HCT116 (cell line): Measurements from ENCODE around the gene AHRR. TPM values are rescaled to one million over a fixed set of nuclear protein-coding genes. Genes with fewer than 3 reads are reported as not detected.

ENCODE experiments used
- ATAC-seq: fragments of 200-7000 bp; cut with Tn5 transposase; 2 replicates; pipeline ENCODE4 v1.9.1; 2020; ENCODE audit warnings: mild to moderate bottlenecking, moderate library complexity
- BruUV-seq: library from RNA; stranded (reverse); fragments of 400-500 nt; replicated peaks from 2 replicates; lab custom pipeline; 2021; lab: Mats Ljungman, UMichigan
- CTCF ChIA-PET: fragments of 300-600 bp; sonication (Branson Sonifier 250); formaldehyde crosslinking; loops from one replicate; lab custom pipeline; 2021; ENCODE audit warnings: antibody characterized with exemption; lab: Charles Lee
- POLR2A ChIA-PET: fragments of 300-600, 350-600 bp; sonication (Branson Sonifier 250); formaldehyde crosslinking; loops from one replicate; lab custom pipeline; 2021; ENCODE audit warnings: antibody characterized with exemption; lab: Charles Lee
- RAD21 ChIA-PET, 2 experiments: fragments of 300-600 bp; sonication (Branson Sonifier 250); formaldehyde crosslinking; loops; one replicate each; lab custom pipeline; 2023; ENCODE audit warnings: low total read pairs in 2 of 2; ENCODE audit not compliant: uncharacterized antibody in 2 of 2, unreplicated experiment in 2 of 2, low non-redundant PET in 1 of 2; lab: Charles Lee
- DNase-seq: peaks from one replicate; pipeline ENCODE4 v3.0.0-alpha.2; 2010; ENCODE audit warnings: low read depth, low spot score
- H2AFZ ChIP-seq: fragments of 200-600 bp; shearing (Covaris generic), sonication (generic); 2 replicates; pipeline ENCODE4 v1.6.1; 2017; ENCODE audit warnings: low read depth, mixed run types, mixed read lengths, antibody characterized with exemption, low read length; ENCODE audit not compliant: poor library complexity, severe bottlenecking
- H3K27ac ChIP-seq: 2 replicates; pipeline ENCODE4 v1.5.1; 2012; ENCODE audit warnings: low read depth, low read length
- H3K27me3 ChIP-seq: fragments of 200-600 bp; sonication (generic); 2 replicates; pipeline ENCODE4 v1.6.1; 2016; ENCODE audit warnings: mixed run types, low read length, mixed read lengths; ENCODE audit not compliant: insufficient read depth
- H3K36me3 ChIP-seq, 2 experiments: fragments of 200-500 bp in 1 of 2; fragments of 200-600 bp in 1 of 2; sonication (Bioruptor generic) in 1 of 2; sonication (generic) in 1 of 2; 2 replicates each; pipeline versions ENCODE4 v1.5.1 to v1.6.1; 2014 to 2016; ENCODE audit warnings: low read length in 2 of 2, inconsistent platforms in 1 of 2, mixed read lengths in 1 of 2, mixed run types in 1 of 2; ENCODE audit not compliant: insufficient read depth in 2 of 2, control insufficient read depth in 1 of 2
- H3K4me1 ChIP-seq, 2 experiments: fragments of 200-600 bp in 1 of 2; sonication (generic) in 1 of 2; 2 replicates each; pipeline versions ENCODE4 v1.5.1 to v1.6.1; 2012 to 2017; ENCODE audit warnings: low read length in 2 of 2, inconsistent platforms in 1 of 2, mild to moderate bottlenecking in 1 of 2, mixed read lengths in 1 of 2, mixed run types in 1 of 2, moderate library complexity in 1 of 2; ENCODE audit not compliant: insufficient read depth in 2 of 2, control insufficient read depth in 1 of 2
- H3K4me2 ChIP-seq: fragments of 200-600 bp; sonication (generic); 2 replicates; pipeline ENCODE4 v1.6.1; 2017; ENCODE audit warnings: mixed run types, low read length, mixed read lengths
- H3K4me3 ChIP-seq, 2 experiments: fragments of 200-600 bp in 1 of 2; sonication (generic) in 1 of 2; replicated peaks in 1 of 2; 2 replicates each; pipeline ENCODE4 v1.5.1; 2011 to 2016; ENCODE audit warnings: low read length in 2 of 2, control low read depth in 1 of 2, low read depth in 1 of 2, mild to moderate bottlenecking in 1 of 2, mixed read lengths in 1 of 2, mixed run types in 1 of 2
- H3K79me2 ChIP-seq: fragments of 200-600 bp; sonication (generic); 2 replicates; pipeline ENCODE4 v1.6.1; 2017; ENCODE audit warnings: mild to moderate bottlenecking, mixed run types, low read length, moderate library complexity, mixed read lengths; ENCODE audit not compliant: insufficient read depth
- H3K9ac ChIP-seq: fragments of 200-600 bp; sonication (generic); 2 replicates; pipeline ENCODE4 v1.6.1; 2016; ENCODE audit warnings: low read length, mixed read lengths
- H3K9me2 ChIP-seq: fragments of 200-600 bp; sonication (generic), shearing (Covaris generic); 2 replicates; pipeline ENCODE4 v1.6.1; 2017; ENCODE audit warnings: mixed run types, mild to moderate bottlenecking, moderate library complexity; ENCODE audit not compliant: insufficient read depth
- H3K9me3 ChIP-seq, 2 experiments: fragments of 200-500 bp in 1 of 2; fragments of 200-600 bp in 1 of 2; sonication (Bioruptor generic) in 1 of 2; sonication (generic) in 1 of 2; 2 replicates each; pipeline ENCODE4 v1.6.1; 2014 to 2017; ENCODE audit warnings: low read length in 2 of 2, mixed read lengths in 2 of 2, inconsistent platforms in 1 of 2, low read depth in 1 of 2, mild to moderate bottlenecking in 1 of 2, mixed run types in 1 of 2, moderate library complexity in 1 of 2; ENCODE audit not compliant: control insufficient read depth in 1 of 2, insufficient read depth in 1 of 2
- H4K20me1 ChIP-seq: fragments of 200-600 bp; sonication (generic), shearing (Covaris generic); 2 replicates; pipeline ENCODE4 v1.6.1; 2017; ENCODE audit warnings: mixed run types, mild to moderate bottlenecking, moderate library complexity; ENCODE audit not compliant: insufficient read depth
- CBX3 ChIP-seq: IDR thresholded peaks from 2 replicates; pipeline ENCODE4 v1.6.1; 2012; ENCODE audit warnings: low read depth
- EGR1 ChIP-seq: IDR thresholded peaks from 2 replicates; pipeline ENCODE4 v1.6.1; 2012; ENCODE audit warnings: low read depth
- JUND ChIP-seq: IDR thresholded peaks from 2 replicates; pipeline ENCODE4 v1.6.1; 2012
- POLR2AphosphoS5 ChIP-seq: IDR thresholded peaks from 2 replicates; pipeline ENCODE4 v1.6.1; 2011; ENCODE audit warnings: mild to moderate bottlenecking, low read depth, low read length, moderate library complexity
- SIN3A ChIP-seq: IDR thresholded peaks from 2 replicates; pipeline ENCODE4 v1.6.1; 2012; ENCODE audit warnings: low read depth
- SP1 ChIP-seq: IDR thresholded peaks from 2 replicates; pipeline ENCODE4 v1.6.1; 2012; ENCODE audit warnings: low read depth
- TCF7L2 ChIP-seq: IDR thresholded peaks from 2 replicates; pipeline ENCODE4 v1.7.0; 2011; ENCODE audit warnings: borderline replicate concordance, inconsistent platforms; ENCODE audit not compliant: insufficient read depth, insufficient read length; ENCODE audit errors: extremely low read depth
- intact Hi-C: fragments of 100-400 bp; cut with micrococcal nuclease; formaldehyde crosslinking; loops from 2 replicates; pipeline ENCODE4 v1.10.0; 2022
- total RNA-seq: library from RNA; stranded (reverse); gene quantifications from one replicate; pipeline ENCODE4 v1.2.1, GENCODE V29; 2021; ENCODE audit not compliant: unreplicated experiment
- TF ChIP-seq, protein P1 (sequence below): IDR thresholded peaks from 2 replicates; pipeline ENCODE4 v1.6.1; 2012

The AHRR gene
- total RNA-seq, 1 experiment from 2014 or later: 12.7 TPM

DNA sequence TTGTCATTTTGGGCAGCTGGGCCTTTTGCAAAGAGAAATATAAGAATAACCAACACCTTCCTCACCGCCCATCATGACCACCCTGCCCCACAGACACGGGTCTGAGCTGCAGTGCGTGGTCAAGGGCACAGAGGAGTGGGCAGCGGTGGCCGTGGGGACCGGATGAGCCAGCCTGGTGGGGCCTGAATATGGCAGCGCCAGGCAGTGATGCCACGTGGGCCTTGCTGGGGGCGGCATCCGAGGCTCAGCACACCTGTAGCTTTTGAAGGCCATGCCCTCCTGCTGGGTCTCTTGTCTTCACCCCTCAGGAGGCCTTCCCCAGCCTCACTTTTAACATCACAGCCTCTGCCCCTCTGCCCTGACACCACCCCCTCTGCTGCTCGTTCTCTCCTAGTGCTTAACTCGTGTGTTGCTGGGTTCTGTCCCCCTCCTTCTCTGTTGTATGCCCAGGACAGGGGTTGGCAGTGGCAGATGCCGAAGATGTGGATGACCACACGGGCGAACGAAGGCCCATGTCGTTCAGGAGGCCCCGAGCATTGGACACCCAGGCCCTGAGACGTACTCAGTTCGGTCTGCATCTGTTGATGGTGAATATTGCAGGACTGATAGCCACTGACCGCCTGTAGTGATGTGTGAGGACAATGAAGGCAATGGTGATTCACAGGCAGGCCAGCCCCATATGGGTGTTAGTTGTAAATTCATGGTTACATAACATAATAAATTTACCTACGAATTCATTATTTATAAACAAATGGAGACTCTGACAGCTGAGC lies 46.0 kb downstream of the AHRR start:
- no peak overlapping the region for H3K9ac ChIP-seq
- no peak for DNase-seq
- peaks cover 0 to 14% of the 10 kb centered on the region in 2 experiments; a peak in 3 of 4 replicates for H3K4me1 ChIP-seq
- ATAC-seq: no peak
- ChIA-PET CTCF (no interaction called here), RAD21 (no interaction called here), POLR2A (no interaction called here)
- H3K27me3 ChIP-seq: no peaks in the 10 kb centered on the region
- no peak overlapping the region for H3K4me2 ChIP-seq
- no peaks in the 10 kb centered on the region for H3K9me2 ChIP-seq
- TF ChIP-seq CBX3 (no peak), SIN3A (no peak), POLR2AphosphoS5 (no peak), SP1 (no peak), JUND (no peak), TCF7L2 (no peak)
- no TSS peak for BruUV-seq
- no peak overlapping the region for H2AFZ ChIP-seq
- H3K9me3 ChIP-seq: 0 out of 4 replicates have a peak, but pooled peaks cover 4% of the 10 kb centered on the region in 2 experiments
- no peaks in the 10 kb centered on the region for H3K79me2 ChIP-seq
- no peaks in the 10 kb centered on the region for H4K20me1 ChIP-seq
- no peaks in the 10 kb centered on the region; a peak in 1 of 4 replicates for H3K36me3 ChIP-seq
- no peak overlapping the region for H3K27ac ChIP-seq
- intact Hi-C loops: no loop called here
- no peak overlapping the region for H3K4me3 ChIP-seq

DNA sequence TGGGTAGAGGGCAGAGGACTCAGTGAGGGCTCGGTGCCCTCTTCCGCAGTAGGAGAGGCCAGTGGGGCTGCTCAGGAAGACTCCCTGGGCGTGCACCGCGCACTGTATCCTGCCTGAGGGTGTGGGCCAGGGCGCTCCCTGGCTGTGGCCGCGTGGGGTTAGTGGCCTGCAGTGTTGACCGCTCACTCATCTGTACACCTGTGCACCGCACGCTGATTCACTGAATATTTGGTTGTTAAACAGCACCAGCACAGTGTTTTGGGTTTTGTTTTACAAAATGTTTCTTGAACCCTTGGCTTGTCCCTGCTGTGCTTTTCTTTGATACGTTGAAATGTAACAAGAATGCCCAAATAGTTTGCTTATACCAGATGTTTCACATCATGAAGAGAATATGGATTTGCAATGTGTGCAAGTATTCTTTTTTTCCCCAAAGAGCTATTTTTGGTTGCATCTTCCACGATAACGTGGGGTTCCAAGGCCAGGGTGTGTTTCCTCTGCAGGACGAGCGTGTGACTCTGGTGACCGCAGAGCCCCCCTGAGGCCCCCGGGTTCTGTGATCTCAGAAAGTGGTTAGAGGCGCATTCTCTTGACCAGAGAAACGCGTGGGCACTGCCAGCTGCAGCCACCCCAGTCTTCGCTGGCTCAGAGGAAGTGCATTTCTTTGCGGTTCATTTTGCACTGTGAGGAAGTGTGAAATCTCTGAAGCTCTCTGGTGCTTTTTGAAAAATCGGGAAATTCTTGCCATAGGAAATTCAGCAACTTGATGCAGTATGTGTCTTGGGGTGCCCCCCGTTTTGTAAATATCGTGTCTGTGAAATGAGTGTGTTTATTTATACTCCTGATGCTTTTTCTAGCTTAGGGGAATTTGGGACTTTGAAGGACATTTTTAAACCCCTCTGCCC lies 46.9 kb downstream of the AHRR start:
- ATAC-seq: no peak
- no peaks in the 10 kb centered on the region; the same call in 1 of the 2 replicates for H3K79me2 ChIP-seq
- CTCF ChIA-PET: no interaction called here
- intact Hi-C loops: no loop called here
- no peaks in the 10 kb centered on the region for H4K20me1 ChIP-seq
- 0 out of 4 replicates have a peak, but pooled peaks cover 4% of the 10 kb centered on the region in 2 experiments for H3K9me3 ChIP-seq
- TF ChIP-seq, protein P1, sequence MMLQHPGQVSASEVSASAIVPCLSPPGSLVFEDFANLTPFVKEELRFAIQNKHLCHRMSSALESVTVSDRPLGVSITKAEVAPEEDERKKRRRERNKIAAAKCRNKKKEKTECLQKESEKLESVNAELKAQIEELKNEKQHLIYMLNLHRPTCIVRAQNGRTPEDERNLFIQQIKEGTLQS: no peak
- TF ChIP-seq POLR2AphosphoS5 (no peak), EGR1 (no peak)
- TF ChIP-seq, all 23 proteins: peak for 0
- no peak overlapping the region for H3K27ac ChIP-seq
- ChIA-PET POLR2A (no interaction called here), RAD21 (no interaction called here)
- H3K4me3 ChIP-seq: no peak overlapping the region
- no peak for DNase-seq
- H3K9ac ChIP-seq: no peak overlapping the region
- H2AFZ ChIP-seq: no peak overlapping the region
- no peaks in the 10 kb centered on the region for H3K27me3 ChIP-seq
- no TSS peak for BruUV-seq
- H3K4me2 ChIP-seq: no peak overlapping the region
- H3K4me1 ChIP-seq: peaks cover 7 to 22% of the 10 kb centered on the region in 2 experiments
- no peaks in the 10 kb centered on the region; a peak in 1 of 4 replicates for H3K36me3 ChIP-seq
- no peaks in the 10 kb centered on the region for H3K9me2 ChIP-seq
